ENCODE results near the gene SSTR3.

The SSTR3 gene

DNA sequence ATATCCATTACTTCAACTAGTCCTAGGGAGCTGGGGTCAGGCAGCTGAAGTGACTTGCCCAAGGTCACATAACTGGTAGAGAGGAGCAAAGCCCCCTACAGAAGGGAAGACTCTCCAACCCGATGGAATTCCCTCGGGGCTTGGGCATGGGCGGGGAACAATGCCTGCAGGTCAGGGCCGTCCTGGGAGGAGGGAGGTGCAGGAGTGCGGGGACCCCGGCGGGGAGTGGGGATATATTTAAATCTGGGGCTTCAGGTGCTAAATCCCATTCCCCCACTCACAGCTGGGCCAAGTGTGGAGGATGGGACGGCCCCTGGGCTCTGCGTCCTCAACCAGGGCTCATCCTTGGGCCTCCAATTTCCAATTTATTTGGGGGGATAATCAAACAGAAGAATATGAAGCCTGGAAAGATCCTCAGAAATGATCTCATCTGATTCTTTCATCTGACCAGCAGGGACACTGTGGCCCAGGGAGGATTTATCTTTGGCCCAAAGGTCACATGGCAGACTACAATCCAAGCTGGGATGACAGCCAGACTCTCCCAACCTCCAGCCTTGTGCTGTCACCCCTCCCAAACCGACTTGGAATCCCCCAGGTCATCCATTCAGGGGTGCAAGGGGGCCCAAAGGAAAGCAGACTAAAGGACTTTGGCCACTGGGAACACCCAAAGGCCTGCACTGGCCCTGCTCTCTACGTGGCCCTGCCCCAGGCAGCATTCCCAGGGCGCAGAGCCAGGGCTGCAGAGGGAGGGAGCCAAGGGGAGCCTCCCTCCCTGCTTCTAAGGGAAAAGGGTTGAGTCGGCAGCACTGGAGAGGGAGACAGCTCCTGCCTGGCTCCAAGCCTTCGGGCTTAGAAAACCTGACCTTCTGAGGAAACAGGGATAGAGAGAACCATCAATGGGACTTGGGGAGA, 15.5 kb downstream of the SSTR3 start:
- H3K4me2 ChIP-seq (ENCODE audit: low read length), result peak overlapping the region; percentile 97
- H3K27me3 ChIP-seq (ENCODE audit: control insufficient read depth, insufficient read depth, low read length), result no peaks in the 10 kb centered on the region
- TF ChIP-seq, protein P1, sequence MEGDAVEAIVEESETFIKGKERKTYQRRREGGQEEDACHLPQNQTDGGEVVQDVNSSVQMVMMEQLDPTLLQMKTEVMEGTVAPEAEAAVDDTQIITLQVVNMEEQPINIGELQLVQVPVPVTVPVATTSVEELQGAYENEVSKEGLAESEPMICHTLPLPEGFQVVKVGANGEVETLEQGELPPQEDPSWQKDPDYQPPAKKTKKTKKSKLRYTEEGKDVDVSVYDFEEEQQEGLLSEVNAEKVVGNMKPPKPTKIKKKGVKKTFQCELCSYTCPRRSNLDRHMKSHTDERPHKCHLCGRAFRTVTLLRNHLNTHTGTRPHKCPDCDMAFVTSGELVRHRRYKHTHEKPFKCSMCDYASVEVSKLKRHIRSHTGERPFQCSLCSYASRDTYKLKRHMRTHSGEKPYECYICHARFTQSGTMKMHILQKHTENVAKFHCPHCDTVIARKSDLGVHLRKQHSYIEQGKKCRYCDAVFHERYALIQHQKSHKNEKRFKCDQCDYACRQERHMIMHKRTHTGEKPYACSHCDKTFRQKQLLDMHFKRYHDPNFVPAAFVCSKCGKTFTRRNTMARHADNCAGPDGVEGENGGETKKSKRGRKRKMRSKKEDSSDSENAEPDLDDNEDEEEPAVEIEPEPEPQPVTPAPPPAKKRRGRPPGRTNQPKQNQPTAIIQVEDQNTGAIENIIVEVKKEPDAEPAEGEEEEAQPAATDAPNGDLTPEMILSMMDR (IDR thresholded peaks at IDR 0.05), result peak; percentile 21
- H3K27ac ChIP-seq, result peak overlapping the region; percentile 87
- no peak overlapping the region for H3K4me3 ChIP-seq (ENCODE audit: low read depth, low read length)
- H3K9ac ChIP-seq, result no peak overlapping the region
- no peaks in the 10 kb centered on the region for H3K36me3 ChIP-seq (ENCODE audit: control insufficient read depth, insufficient read depth, low read length)
- H3K4me1 ChIP-seq, result peaks cover 46% of the 10 kb centered on the region
- no peaks in the 10 kb centered on the region for H3K9me3 ChIP-seq (ENCODE audit: control insufficient read depth, low read length)
- H2AFZ ChIP-seq, result peak overlapping the region; percentile 58
- no peaks in the 10 kb centered on the region for H3K79me2 ChIP-seq

DNA sequence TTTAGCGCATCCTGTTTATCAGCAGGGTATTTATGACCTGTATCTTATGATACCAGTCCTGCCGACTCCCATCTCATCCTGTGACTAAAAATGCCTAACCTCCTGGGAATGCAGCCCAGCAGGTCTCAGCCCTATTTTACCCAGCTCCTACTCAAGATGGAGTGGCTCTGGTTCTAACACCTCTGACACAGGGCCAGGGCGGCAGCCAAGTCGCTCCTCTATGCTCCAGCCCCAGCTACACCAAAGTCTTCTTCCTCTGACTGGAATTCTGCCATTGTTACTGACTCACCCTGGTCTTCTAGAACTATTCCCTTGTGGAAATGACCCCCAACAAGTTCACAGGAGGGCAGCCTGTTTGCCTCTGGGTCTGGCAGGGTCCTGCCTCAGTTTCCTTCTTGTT, 16.4 kb downstream of the SSTR3 start:
- H3K27ac ChIP-seq, result peak overlapping the region; percentile 87
- peaks cover 46% of the 10 kb centered on the region for H3K4me1 ChIP-seq
- no peaks in the 10 kb centered on the region for H3K79me2 ChIP-seq
- H3K9me3 ChIP-seq (ENCODE audit: control insufficient read depth, low read length), result no peaks in the 10 kb centered on the region
- no peak overlapping the region for H3K9ac ChIP-seq
- TF ChIP-seq, protein P1 (IDR thresholded peaks at IDR 0.05), result no peak
- H3K4me3 ChIP-seq (ENCODE audit: low read depth, low read length), result no peak overlapping the region
- no peak overlapping the region for H2AFZ ChIP-seq
- no peaks in the 10 kb centered on the region for H3K27me3 ChIP-seq (ENCODE audit: control insufficient read depth, insufficient read depth, low read length)
- no peaks in the 10 kb centered on the region for H3K36me3 ChIP-seq (ENCODE audit: control insufficient read depth, insufficient read depth, low read length)
- no peak overlapping the region for H3K4me2 ChIP-seq (ENCODE audit: low read length)

DNA sequence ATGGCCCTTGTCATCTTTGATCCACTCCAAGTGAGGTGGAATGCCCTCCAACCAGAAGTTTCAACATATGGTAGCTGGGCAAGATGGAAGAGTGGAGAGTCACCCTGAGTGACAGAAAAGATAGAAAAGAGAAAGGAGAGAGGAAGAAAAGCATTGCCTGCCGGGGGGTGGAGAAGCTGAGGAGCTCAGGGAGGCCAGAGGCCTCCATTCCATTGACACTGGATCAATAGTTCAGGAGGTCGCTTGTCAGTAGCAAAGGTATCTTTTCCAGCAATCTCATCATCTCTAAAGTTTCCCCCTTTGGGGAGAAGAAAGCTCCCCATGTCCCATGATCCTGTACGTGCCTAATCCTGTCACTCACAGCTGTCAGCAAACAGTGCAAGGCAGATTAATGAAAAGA, 17.5 kb downstream of the SSTR3 start:
- Histone ChIP-seq H3K4me1 (peaks cover 49% of the 10 kb centered on the region), H3K27ac (peak overlapping the region; percentile 60), H3K36me3 (ENCODE audit: control insufficient read depth, insufficient read depth, low read length) (no peaks in the 10 kb centered on the region), H3K4me2 (ENCODE audit: low read length) (no peak overlapping the region), H3K27me3 (ENCODE audit: control insufficient read depth, insufficient read depth, low read length) (no peaks in the 10 kb centered on the region), H3K9ac (no peak overlapping the region), H3K4me3 (ENCODE audit: low read depth, low read length) (no peak overlapping the region), H2AFZ (no peak overlapping the region), H3K9me3 (ENCODE audit: control insufficient read depth, low read length) (no peaks in the 10 kb centered on the region), H3K79me2 (no peaks in the 10 kb centered on the region)
- TF ChIP-seq, protein P1 (IDR thresholded peaks at IDR 0.05), result no peak

DNA sequence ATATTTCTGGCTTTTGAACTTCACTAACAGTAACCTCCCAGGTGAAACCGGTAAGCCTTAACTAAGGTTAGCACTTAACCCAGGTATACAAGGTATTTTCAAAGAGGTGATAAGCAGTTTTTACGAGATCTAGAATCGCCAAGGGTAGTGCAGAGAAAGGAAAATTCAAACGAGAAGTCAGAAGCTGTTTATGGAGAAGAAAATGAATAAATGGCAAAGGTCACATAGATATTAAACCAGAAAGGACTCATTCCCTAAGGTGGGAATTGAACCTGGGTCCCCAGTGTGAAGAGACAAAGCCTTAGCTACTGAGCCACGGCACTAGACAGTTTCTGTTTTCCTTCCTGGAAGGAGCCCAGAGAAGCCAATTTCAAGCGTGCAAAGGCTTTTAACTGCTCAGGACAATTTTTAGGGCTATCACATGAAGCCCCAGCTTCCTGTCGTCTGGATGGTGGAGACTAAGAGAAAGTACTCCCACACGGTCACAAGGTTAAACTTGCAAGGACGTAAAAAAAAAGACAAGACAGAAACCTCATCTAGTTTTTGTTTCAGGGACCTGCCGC, 18.6 kb downstream of the SSTR3 start:
- Histone ChIP-seq H3K27ac (peak overlapping the region; percentile 60), H3K4me2 (ENCODE audit: low read length) (peak overlapping the region; percentile 45), H2AFZ (peak overlapping the region; percentile 50), H3K4me3 (ENCODE audit: low read depth, low read length) (no peak overlapping the region), H3K9ac (no peak overlapping the region), H3K27me3 (ENCODE audit: control insufficient read depth, insufficient read depth, low read length) (no peaks in the 10 kb centered on the region), H3K36me3 (ENCODE audit: control insufficient read depth, insufficient read depth, low read length) (no peaks in the 10 kb centered on the region), H3K79me2 (no peaks in the 10 kb centered on the region), H3K9me3 (ENCODE audit: control insufficient read depth, low read length) (no peaks in the 10 kb centered on the region), H3K4me1 (peaks cover 56% of the 10 kb centered on the region)
- TF ChIP-seq, protein P1 (IDR thresholded peaks at IDR 0.05), result no peak
